GM13976 (cell line): ENCODE data around the gene SLC51B.

Source experiments
- DNase-seq: peaks from one replicate; pipeline ENCODE4 v3.0.0; 2012; ENCODE audit warnings: low spot score
- in situ Hi-C: fragments of 300-500 bp; cut with MboI; formaldehyde crosslinking; loops from one replicate; pipeline ENCODE4 v1.12.0; 2022; ENCODE audit warnings: low sequenced_read_pairs, mixed read lengths, inconsistent platforms; ENCODE audit not compliant: unreplicated experiment
- TF ChIP-seq, protein P1 (sequence below): IDR thresholded peaks from 2 replicates; pipeline ENCODE4 v1.5.1; 2012; ENCODE audit warnings: borderline replicate concordance, mild to moderate bottlenecking; ENCODE audit not compliant: insufficient read depth; ENCODE audit errors: extremely low read depth, missing control alignments, control extremely low read depth

Gene SLC51B

DNA sequence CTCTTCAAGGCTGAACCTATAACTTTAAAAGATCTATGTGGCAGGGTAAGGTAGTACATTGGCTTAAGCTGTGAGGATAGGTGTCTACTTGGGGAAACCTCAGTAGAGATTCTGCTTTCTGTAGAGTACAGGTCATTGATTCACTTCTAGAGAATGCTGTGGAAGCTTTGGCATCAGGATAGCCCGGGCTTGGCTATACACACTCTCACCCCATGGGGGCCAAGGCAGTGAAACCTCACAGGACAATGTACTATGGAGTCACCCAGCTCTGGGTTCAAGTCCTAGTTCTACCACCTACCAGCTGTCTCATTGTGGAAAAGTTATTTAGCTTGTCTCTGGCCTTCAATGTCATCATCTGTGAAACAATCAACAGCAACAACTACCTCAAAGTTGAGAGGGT lies 24.8 kb upstream of the SLC51B start:
- DNase-seq, result no peak
- TF ChIP-seq, protein P1, sequence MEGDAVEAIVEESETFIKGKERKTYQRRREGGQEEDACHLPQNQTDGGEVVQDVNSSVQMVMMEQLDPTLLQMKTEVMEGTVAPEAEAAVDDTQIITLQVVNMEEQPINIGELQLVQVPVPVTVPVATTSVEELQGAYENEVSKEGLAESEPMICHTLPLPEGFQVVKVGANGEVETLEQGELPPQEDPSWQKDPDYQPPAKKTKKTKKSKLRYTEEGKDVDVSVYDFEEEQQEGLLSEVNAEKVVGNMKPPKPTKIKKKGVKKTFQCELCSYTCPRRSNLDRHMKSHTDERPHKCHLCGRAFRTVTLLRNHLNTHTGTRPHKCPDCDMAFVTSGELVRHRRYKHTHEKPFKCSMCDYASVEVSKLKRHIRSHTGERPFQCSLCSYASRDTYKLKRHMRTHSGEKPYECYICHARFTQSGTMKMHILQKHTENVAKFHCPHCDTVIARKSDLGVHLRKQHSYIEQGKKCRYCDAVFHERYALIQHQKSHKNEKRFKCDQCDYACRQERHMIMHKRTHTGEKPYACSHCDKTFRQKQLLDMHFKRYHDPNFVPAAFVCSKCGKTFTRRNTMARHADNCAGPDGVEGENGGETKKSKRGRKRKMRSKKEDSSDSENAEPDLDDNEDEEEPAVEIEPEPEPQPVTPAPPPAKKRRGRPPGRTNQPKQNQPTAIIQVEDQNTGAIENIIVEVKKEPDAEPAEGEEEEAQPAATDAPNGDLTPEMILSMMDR, result no peak
- in situ Hi-C loops, result no loop called here

GRCh38 chr15:65021488-65021887 lies 23.7 kb upstream of the SLC51B start:
- DNase-seq, result no peak
- TF ChIP-seq, protein P1, result no peak
- in situ Hi-C loops, result no loop called here

- TF ChIP-seq, protein P1, result no peak
- in situ Hi-C loops, result loop anchor here (25.0 kb wide), 1 partner anchor 261 kb away; the partner anchor contains the start of genes PARP16 and RNU5A-1
- DNase-seq, result no peak
Observed at GRCh38 chr15:65026756-65027155, 18.4 kb upstream of the SLC51B start.

GRCh38 chr15:65027593-65027992 lies 17.6 kb upstream of the SLC51B start:
- in situ Hi-C loops, result loop anchor here (25.0 kb wide), 1 partner anchor 260 kb away; the partner anchor contains the start of genes PARP16 and RNU5A-1
- TF ChIP-seq, protein P1, result no peak
- no peak for DNase-seq

DNA sequence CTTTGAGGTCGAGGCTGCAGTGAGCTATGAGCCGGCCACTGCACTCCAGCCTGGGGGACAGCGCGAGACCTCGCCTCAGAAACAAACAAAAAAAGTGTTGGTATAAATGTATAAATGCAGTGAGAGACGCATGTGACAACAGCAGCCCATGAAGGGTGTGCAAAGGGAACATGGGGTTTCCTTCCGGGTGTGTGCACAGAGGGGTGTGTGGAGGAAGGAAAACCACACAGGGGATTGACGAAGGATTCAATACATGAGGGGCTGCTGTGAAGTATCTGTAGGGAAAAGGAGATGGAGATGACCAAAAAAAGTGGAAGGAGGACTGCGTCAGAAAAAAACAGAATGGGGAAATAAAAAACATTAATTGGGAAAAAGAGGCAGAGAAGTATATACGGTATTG lies 16.8 kb upstream of the SLC51B start:
- no peak for DNase-seq
- TF ChIP-seq, protein P1, result no peak

DNA sequence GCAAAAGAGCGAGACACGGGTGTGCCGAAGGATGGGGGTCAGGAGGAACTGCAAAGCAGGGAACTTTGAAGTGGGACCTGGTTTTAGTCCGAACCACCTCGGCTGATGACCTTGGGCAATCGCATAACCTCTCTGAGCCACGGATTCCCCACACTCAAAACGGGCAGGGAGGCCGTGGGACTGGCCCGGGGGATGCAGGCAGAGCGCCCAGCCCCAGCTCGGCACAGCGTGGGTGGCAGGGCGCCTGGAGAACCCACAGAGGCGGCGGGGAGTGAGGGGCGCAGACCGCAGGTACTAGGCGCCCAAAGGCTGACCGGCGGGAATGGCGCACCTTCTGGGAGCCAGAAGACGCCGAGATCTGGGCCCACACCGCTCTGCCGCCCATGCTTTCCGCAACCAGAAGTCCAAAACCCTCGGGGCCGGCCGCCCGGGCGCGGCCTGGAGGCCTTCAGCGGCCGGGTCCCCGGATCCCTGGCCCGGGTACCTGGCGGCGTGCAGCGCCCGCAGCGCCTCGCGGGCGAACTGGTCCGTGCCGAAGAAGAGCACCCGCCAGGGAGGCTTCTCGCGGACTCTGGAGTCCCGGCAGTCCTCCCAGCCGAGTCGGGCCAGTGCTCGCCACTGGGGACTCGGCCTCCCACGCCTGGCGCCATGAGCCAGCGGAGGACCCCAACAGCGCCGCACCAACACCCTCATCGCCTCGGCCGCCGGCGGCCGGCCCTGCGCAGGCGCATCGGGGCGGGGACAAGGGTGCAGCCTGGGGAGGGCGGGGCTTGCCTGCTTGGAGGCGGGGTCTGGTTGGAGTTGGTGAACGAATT lies 16.1 kb upstream of the SLC51B start, which contains the start of gene MTFMT:
MTFMT (minus strand) TSS at position 719 of the 815 bp plus-strand sequence; CDS start at position 693, 26 bp downstream.
- TF ChIP-seq, protein P1, result no peak
- in situ Hi-C loops, result loop anchor here (25.0 kb wide), 1 partner anchor 258 kb away; the partner anchor contains the start of genes PARP16 and RNU5A-1
- peak; percentile 99 for DNase-seq

More for the DNA sequence above, 16.8 kb upstream of the SLC51B start:
- in situ Hi-C loops, result loop anchor here (25.0 kb wide), 1 partner anchor 259 kb away; the partner anchor contains the start of genes PARP16 and RNU5A-1
